Measurements from ENCODE around the gene XYLT1.

XYLT1 gene

DNA sequence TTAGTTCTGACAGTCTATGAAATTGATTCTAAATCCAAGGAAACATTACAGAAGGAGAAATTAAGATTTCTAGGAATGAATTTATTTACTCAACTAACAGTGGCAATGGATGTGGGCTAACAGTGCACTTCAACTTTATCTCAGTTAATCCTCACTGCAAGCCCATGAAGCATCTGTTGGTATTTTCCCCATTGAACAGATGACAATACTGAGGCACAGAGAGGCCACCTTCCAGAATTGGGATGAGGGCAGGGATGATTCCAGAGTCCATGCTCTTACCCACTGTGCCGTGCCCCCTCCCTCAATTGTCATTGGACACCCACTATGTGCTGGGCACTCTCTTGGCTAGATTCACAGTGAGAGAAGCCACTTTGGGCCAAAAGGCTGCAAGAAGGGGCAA lies 89.0 kb downstream of the XYLT1 start:
- DNase-seq (ENCODE audit: low spot score): no peak
- in situ Hi-C loops (cut with MboI; ENCODE audit: low pct_unique_long_range_greater_than_20kb, low sequenced_read_pairs, unreplicated experiment): no loop called here
- TF ChIP-seq, protein P1, sequence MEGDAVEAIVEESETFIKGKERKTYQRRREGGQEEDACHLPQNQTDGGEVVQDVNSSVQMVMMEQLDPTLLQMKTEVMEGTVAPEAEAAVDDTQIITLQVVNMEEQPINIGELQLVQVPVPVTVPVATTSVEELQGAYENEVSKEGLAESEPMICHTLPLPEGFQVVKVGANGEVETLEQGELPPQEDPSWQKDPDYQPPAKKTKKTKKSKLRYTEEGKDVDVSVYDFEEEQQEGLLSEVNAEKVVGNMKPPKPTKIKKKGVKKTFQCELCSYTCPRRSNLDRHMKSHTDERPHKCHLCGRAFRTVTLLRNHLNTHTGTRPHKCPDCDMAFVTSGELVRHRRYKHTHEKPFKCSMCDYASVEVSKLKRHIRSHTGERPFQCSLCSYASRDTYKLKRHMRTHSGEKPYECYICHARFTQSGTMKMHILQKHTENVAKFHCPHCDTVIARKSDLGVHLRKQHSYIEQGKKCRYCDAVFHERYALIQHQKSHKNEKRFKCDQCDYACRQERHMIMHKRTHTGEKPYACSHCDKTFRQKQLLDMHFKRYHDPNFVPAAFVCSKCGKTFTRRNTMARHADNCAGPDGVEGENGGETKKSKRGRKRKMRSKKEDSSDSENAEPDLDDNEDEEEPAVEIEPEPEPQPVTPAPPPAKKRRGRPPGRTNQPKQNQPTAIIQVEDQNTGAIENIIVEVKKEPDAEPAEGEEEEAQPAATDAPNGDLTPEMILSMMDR (IDR thresholded peaks at IDR 0.05; ENCODE audit: extremely low read depth, insufficient read depth, missing control alignments): no peak

DNA sequence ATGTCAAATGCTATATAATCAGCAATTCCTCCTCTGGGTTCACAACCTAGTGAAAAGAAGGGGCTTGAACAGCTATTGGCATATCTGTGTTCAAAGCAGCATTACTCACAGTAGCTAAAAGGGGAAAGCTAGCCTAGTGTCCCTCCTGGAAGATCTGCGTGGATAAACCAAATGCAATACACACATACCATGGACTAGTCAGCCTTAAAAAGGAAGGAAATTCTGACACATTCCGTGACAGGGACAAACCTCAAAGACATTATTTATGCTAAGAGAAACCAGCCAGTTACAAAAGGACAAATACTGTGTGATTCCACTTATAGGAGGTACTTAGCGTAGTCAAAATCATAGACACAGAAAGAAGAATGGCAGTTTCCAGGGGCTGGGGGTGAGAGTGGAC lies 90.1 kb downstream of the XYLT1 start:
- TF ChIP-seq, protein P1 (IDR thresholded peaks at IDR 0.05; ENCODE audit: extremely low read depth, insufficient read depth, missing control alignments): no peak
- in situ Hi-C loops (cut with MboI; ENCODE audit: low pct_unique_long_range_greater_than_20kb, low sequenced_read_pairs, unreplicated experiment): no loop called here
- no peak for DNase-seq (ENCODE audit: low spot score)

DNA sequence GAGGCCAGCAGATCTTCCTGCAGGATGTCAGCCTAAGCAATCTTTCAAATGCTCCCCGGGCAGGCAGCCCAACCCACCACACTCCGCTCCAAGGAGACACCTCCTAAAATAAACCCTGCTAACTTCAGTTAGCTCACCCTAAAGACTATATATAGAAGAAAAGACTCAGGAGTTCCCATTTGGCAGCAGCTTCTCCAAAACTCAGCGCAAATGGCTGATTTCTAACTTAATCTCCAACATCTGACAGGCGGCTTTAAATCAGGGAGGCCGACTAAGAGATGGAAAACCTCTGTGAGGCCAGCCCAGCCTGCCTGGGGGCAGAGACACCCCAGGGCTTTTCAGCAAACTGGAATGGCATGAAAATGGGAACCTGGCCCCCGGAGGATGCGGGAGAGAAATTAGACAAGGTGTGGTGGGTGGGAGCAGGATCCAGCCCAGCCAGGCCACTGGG lies 91.6 kb downstream of the XYLT1 start:
- TF ChIP-seq, protein P1 (IDR thresholded peaks at IDR 0.05; ENCODE audit: extremely low read depth, insufficient read depth, missing control alignments): no peak
- no peak for DNase-seq (ENCODE audit: low spot score)
- in situ Hi-C loops (cut with MboI; ENCODE audit: low pct_unique_long_range_greater_than_20kb, low sequenced_read_pairs, unreplicated experiment): no loop called here

DNA sequence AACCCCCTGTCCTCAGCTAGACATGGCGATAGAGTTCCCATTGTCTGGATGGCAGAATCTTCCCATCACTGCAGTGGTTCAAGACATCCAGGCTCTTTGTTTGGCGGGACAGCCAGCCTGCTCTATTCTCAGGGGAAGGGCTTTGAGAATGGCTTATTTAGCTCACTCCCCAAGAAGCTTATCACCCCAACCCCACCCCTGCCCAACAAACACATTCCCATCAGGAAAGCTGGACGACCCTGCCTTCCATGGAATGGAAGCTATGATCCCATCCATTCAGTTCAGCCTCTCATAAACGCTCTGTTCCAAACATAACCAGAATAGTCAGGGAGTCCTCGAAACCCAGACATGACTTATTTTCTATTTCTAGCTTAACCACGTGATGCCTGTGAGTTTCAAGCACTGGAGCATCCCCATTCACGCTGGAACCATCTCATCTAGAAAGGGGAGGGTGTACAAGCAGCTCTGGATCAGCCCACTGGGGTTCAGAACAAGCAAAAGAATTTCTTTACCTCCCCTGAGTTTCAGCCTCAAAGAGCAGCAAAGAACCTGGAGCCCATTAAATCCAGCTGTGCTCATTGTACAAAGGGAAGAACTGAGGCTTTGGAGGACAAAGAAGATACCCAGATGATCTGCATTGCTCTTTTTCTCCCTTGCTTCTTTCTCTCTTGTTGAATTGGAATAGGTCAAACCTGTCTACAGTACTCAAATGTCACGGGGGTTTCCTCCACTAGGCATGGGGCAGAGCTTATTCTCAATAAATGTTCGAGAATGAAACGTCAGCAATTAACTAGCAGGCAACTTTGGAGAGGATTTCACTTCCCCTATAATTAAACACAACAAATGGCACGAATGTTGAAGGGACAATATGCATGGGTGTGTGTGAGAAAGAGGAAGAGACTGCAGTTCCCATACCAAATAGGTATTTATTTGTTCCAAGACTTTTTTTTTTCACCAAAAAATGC lies 93.1 kb downstream of the XYLT1 start:
- peak; percentile 54 for DNase-seq (ENCODE audit: low spot score)
- in situ Hi-C loops (cut with MboI; ENCODE audit: low pct_unique_long_range_greater_than_20kb, low sequenced_read_pairs, unreplicated experiment): no loop called here
- TF ChIP-seq, protein P1 (IDR thresholded peaks at IDR 0.05; ENCODE audit: extremely low read depth, insufficient read depth, missing control alignments): no peak

DNA sequence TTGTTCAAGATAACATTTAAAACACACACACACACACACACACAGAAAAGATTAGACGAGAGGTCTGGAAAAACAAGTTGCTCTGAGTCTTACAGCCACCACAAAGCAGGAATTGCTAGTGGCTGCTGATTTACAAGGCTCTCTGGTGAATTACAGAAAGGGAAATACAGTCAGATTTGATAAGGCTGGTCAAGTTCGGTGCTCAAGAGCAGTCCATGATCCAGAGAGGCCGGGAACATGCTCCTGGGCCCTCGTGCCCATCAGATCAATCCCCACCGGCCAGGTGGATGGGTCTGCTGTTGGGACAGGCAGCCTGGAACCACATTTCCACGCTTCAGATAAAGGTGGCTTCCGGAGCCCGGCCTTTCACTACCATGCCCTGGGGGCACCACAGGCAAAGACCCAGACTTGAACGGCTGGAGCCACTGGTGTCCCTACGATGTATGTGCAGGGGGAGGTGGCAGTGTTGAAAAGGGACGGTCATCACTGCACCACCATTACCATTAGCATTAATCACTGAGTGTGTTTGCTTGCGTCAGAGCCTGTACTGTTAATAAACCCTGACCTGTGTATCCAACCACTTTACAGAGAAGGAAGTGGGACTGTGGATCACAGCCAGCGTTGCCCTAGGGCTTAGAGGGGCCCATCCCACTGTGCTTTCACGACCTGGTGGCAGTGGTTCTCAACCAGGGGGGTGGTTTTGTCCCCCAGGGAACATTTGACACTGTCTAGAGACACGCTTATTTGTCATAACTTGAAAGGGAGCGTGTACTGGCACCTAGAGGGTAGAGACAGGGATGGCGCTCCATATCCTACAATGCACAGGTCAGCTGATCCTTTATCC lies 95.1 kb downstream of the XYLT1 start:
- no peak for DNase-seq (ENCODE audit: low spot score)
- in situ Hi-C loops (cut with MboI; ENCODE audit: low pct_unique_long_range_greater_than_20kb, low sequenced_read_pairs, unreplicated experiment): no loop called here
- TF ChIP-seq, protein P1 (IDR thresholded peaks at IDR 0.05; ENCODE audit: extremely low read depth, insufficient read depth, missing control alignments): peak; percentile 23

DNA sequence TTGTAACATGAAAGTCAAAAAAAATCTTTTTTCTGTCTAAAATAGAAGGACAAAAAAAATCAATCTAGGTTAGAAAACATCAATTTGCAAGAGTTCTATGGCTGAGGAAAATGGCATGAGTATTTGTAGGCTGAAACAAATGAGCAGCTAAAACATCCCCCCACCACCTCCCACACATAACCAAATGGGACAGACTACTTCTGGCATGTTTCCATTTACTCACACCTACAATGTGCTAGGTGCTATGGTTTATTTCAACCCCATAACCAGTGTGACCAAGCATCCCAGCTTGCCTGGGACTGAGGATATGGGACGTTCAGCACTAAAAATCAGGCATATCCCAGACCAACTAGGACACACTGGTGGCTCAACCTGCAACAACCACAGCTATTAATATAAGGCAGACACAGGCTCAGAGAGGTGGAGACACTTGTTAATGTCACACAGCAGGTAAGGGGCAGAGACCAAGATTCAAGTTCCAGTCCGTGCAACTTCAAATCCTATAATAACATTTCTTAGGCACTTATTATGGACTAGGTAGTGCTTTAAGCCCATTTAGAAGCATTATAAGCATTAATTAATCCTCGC lies 96.0 kb downstream of the XYLT1 start:
- in situ Hi-C loops (cut with MboI; ENCODE audit: low pct_unique_long_range_greater_than_20kb, low sequenced_read_pairs, unreplicated experiment): no loop called here
- TF ChIP-seq, protein P1 (IDR thresholded peaks at IDR 0.05; ENCODE audit: extremely low read depth, insufficient read depth, missing control alignments): no peak

More for the DNA sequence above, 96.0 kb downstream of the XYLT1 start:
- DNase-seq (ENCODE audit: low spot score): peak; percentile 32

Measured in GM13977 (cell line).